Subcutaneous adipose tissue (tissue), 4 donors: ENCODE data around the gene OR9Q1. TPM values are rescaled to one million over a fixed set of nuclear protein-coding genes. Genes with fewer than 3 reads are reported as not detected.

Source experiments
- CTCF ChIP-seq: fragments of 450-650 bp; IDR thresholded peaks from one replicate; pipeline ENCODE4 v1.5.1; 2016; ENCODE audit warnings: low read depth, mild to moderate bottlenecking, control low read depth, antibody characterized with exemption, moderate library complexity
- total RNA-seq, 4 donors: library from RNA; depleted of rRNA; stranded (reverse); fragments of >200 nt; gene quantifications; one replicate each; pipeline ENCODE4 v1.1.0, GENCODE V29; 2016

OR9Q1 gene
- total RNA-seq, 4 donors from 2014 or later: not detected

GRCh38 chr11:58004664-58005063 is 19.0 kb upstream of the OR9Q1 start:
- no peak for TF ChIP-seq CTCF

- no peak for TF ChIP-seq CTCF
Measured at GRCh38 chr11:58006940-58007339, 16.7 kb upstream of the OR9Q1 start.

GRCh38 chr11:58011771-58012170 is 11.9 kb upstream of the OR9Q1 start:
- no peak for TF ChIP-seq CTCF

- TF ChIP-seq CTCF: no peak
Measured at GRCh38 chr11:58024601-58025091, 965 bp downstream of the OR9Q1 start.

- no peak for TF ChIP-seq CTCF
Measured at GRCh38 chr11:58027341-58027740, 3.7 kb downstream of the OR9Q1 start.

- TF ChIP-seq CTCF: no peak
Measured at GRCh38 chr11:58028687-58029411, 5.2 kb downstream of the OR9Q1 start.

- no peak for TF ChIP-seq CTCF
Measured at GRCh38 chr11:58030653-58031052, 7.0 kb downstream of the OR9Q1 start, which contains the start of gene OR6Q1. TSS of gene OR6Q1 (plus strand) at chr11:58030953. CDS start at chr11:58030953, 0 bp downstream.
